AG09309 (cell line): ENCODE data around the gene SLCO4A1.

Experiments used
- DNase-seq: peaks from one replicate; pipeline ENCODE4 v3.0.0-alpha.2; 2010; ENCODE audit warnings: low read depth
- H3K4me3 ChIP-seq: 2 replicates; pipeline ENCODE4 v1.5.1; 2011; ENCODE audit warnings: mild to moderate bottlenecking, low read depth, low read length, moderate library complexity; ENCODE audit not compliant: control insufficient read depth
- TF ChIP-seq, protein P1 (sequence below): IDR thresholded peaks from 2 replicates; pipeline ENCODE4 v1.5.1; 2011; ENCODE audit warnings: mild to moderate bottlenecking, low read depth, low read length, inconsistent platforms; ENCODE audit not compliant: insufficient read depth, control insufficient read depth; ENCODE audit errors: missing control alignments

The SLCO4A1 gene

DNA sequence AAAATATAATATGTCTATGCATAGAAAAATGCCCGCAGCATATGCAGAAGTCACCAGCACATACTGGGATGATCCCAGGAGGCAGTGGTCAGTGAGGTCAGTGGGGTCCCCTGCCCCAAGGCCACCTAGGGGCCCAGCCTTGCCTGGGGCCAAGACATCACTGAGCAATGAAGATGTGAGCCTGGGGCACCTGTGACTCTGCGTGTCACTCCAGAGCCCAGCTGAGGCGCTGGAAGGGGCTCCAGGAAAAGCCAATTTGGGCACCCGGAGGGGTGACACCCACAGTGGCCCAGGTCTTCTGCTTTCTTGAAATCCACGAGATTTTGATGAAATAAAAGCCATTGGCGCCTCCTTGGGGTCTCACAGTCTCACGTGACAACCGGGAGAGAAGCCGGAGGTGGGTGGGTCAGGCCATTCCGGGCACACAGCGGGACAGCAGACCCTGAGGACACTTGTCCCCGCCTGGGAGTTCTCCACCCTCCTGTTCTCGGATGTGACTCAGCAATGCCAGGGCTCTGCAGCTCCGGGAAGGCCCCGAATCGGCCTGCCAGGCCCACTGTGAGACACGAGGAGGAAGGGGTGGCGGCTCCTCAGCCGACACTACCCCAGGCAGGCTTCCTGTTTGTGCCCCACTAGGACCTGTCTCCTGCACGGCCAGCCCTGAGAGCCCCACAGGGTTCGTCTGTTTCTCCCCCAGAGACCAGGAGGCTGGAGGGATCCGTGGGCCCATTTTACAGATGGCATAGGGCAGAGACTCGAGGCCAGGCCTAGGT is 24.4 kb upstream of the SLCO4A1 start:
- DNase-seq: no peak
- no peak overlapping the region for H3K4me3 ChIP-seq
- TF ChIP-seq, protein P1, sequence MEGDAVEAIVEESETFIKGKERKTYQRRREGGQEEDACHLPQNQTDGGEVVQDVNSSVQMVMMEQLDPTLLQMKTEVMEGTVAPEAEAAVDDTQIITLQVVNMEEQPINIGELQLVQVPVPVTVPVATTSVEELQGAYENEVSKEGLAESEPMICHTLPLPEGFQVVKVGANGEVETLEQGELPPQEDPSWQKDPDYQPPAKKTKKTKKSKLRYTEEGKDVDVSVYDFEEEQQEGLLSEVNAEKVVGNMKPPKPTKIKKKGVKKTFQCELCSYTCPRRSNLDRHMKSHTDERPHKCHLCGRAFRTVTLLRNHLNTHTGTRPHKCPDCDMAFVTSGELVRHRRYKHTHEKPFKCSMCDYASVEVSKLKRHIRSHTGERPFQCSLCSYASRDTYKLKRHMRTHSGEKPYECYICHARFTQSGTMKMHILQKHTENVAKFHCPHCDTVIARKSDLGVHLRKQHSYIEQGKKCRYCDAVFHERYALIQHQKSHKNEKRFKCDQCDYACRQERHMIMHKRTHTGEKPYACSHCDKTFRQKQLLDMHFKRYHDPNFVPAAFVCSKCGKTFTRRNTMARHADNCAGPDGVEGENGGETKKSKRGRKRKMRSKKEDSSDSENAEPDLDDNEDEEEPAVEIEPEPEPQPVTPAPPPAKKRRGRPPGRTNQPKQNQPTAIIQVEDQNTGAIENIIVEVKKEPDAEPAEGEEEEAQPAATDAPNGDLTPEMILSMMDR: no peak

DNA sequence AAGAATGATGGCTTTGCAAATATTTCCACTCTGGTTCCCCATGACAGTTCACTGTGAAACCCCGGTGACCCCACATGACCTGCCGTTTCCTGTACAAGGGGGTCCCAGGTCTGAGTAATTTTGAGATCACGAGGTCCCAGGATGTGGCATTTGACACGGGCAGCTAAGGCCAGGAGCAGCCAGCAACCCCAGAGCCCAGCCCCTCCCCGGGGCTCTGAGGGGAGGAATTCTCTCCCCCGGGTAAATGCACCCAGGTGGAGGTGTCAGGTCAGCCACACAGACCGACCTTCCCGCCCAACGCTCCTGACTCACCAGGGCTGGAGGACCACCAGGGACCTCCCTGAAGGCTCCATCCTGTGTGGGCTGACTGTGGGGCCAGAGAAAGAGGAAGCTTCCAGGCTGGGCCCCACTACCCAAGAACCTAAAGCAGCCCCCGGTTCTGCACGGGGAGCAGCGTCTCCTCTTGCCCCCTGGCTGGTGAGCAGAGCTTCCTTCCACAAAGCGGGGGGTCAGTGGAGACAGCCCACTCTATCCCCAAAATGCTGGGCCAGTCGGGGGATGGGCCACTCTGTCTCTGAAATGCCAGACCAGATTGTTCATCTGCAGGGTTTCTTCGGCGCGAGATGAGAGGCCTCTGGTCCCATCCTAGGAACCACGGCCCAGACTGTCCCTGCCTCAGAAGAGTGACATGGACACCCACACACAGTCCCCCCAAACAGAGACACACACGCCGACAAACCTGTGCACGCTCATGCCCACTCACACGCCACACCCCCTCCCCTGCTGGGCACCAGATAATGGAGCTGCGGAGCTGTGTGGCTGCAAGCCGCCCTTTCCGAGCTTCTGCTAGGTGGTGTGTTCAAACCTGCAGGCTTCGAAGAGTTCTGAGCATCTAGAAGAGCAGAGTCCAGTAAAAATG is 23.4 kb upstream of the SLCO4A1 start:
- TF ChIP-seq, protein P1: no peak
- DNase-seq: no peak
- H3K4me3 ChIP-seq: no peak overlapping the region

DNA sequence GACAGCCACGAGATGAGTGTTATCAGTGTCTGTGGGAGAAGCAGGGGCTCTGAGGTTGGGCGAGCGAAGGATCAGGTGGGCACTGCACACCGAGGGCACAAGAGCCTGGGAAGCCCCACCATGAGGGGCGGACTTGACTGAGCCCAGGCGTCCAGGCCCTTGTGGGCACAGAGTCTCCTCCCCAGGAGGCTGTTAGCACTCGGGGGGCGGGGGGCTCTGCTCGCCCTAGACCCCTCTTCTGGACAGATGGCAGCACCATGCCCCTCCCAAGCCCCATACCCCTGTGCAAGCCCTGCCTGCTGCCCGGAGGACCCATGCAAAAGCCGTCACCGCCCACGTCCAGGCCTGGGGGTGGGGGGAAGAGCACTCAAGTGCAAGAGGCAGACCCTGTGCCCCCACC is 21.7 kb upstream of the SLCO4A1 start:
- no peak overlapping the region for H3K4me3 ChIP-seq
- TF ChIP-seq, protein P1: no peak
- DNase-seq: no peak

DNA sequence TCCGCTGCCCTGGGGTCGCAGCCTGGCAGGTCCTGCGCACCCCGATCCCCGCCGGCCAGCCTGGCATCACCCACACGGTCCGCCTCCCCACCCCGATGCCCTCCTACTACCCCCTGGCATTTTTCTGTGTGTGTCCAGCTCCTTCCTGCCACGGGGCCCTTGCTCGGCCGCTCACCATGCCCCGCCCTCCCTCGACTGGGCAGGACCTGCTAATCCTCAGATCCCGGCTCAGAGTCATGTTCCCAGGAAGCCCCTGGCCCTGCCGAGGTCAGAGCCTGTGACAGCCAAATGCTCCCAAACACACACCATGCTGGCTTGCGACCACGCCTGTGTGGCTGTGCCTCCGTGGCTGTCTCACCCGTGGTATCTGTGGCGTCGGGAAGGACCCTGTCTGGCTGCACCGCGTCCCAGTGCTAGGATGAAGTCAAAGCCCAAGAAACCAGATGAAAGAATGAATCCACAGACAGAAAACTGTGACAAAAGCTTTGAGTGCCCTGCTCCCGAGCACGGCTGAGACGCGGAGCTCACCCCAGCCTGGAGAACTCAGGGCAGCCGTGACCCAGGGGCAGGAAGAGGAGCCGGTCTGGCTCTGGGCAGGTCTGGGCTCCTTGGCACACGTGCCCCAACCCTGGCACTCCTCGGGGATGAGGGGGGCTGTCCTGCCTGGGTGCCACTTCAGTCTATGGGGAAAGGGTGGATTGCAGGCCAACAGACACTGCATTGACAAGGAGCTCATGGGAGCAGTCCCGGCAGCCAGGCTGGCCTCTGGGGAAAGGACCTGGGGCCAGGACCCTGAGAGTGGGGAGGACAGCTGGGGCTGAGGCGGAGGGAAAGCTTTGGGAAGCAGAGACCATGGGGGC is 20.8 kb upstream of the SLCO4A1 start:
- TF ChIP-seq, protein P1: no peak
- no peak overlapping the region for H3K4me3 ChIP-seq
- DNase-seq: no peak

DNA sequence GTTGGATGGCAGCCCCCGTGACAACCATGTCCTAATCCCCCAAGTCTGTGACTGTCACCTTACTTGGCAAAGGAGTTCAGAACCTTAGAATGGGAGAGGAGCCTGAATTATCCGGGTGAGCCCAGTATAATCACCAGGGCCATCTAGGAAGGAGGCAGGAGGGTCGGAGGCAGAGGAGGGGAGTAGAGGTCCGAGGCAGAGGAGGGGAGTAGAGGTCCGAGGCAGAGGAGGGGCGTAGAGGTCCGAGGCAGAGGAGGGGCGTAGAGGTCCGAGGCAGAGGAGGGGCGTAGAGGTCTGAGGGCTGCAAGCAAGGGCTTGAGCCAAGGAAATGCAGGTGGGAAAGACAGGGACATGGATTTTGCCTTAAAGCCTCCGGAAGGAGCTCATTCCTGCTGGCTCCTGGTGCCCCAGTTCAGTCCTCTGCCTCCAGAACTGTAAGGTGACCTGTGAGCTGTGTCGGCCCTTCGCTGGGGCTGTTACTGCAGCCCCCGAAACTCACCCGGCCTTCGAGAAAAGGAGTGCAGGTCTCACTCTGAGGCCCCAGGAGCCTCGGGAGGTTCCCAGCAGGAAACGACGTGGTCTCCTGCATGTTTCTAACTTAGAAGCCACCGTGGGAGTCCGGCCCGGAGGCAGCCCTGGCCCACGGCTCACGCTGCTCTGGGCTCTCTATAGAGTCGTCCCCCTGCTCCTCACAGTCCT is 20.0 kb upstream of the SLCO4A1 start:
- no peak for DNase-seq
- H3K4me3 ChIP-seq: no peak overlapping the region
- TF ChIP-seq, protein P1: no peak
